Neuronal stem cell (in vitro differentiated cells): ENCODE data around the gene KRT3.

Experiments
- DNase-seq: peaks from one replicate; pipeline ENCODE4 v3.0.0-alpha.2; 2013; ENCODE audit warnings: low spot score
- H2AFZ ChIP-seq: one replicate; pipeline ENCODE4 v1.6.1; 2013; ENCODE audit warnings: mild to moderate bottlenecking, low read length, inconsistent platforms
- H2AK5ac ChIP-seq: 2 replicates; pipeline ENCODE4 v1.6.1; 2013; ENCODE audit warnings: low read depth, mild to moderate bottlenecking, inconsistent platforms, low read length, moderate library complexity, mixed read lengths
- H2BK120ac ChIP-seq: 2 replicates; pipeline ENCODE4 v1.6.1; 2013; ENCODE audit warnings: low read depth, mild to moderate bottlenecking, inconsistent platforms, low read length, moderate library complexity, mixed read lengths
- H2BK12ac ChIP-seq: one replicate; pipeline ENCODE4 v1.6.1; 2013; ENCODE audit warnings: low read length, inconsistent platforms
- H2BK15ac ChIP-seq: 2 replicates; pipeline ENCODE4 v1.6.1; 2013; ENCODE audit warnings: mild to moderate bottlenecking, low read length, inconsistent platforms, mixed read lengths
- H2BK5ac ChIP-seq: one replicate; pipeline ENCODE4 v1.6.1; 2013; ENCODE audit warnings: inconsistent platforms, mild to moderate bottlenecking, low read length, moderate library complexity
- H3K14ac ChIP-seq: one replicate; pipeline ENCODE4 v1.6.1; 2013; ENCODE audit warnings: low read length, inconsistent platforms
- H3K18ac ChIP-seq: 2 replicates; pipeline ENCODE4 v1.6.1; 2013; ENCODE audit warnings: low read length, inconsistent platforms
- H3K23ac ChIP-seq: 2 replicates; pipeline ENCODE4 v1.6.1; 2013; ENCODE audit warnings: low read depth, mild to moderate bottlenecking, mixed read lengths, low read length, inconsistent platforms; ENCODE audit not compliant: poor library complexity
- H3K27ac ChIP-seq: replicated peaks from 3 replicates; pipeline ENCODE4 v1.5.1; 2013; ENCODE audit warnings: low read length, inconsistent platforms
- H3K27me3 ChIP-seq, 3 experiments: 2 replicates each; pipeline ENCODE4 v1.6.1; 2013; ENCODE audit warnings: low read length in 3 of 3, mild to moderate bottlenecking in 2 of 3, inconsistent platforms in 1 of 3, low read depth in 1 of 3, mixed read lengths in 1 of 3, moderate library complexity in 1 of 3; ENCODE audit not compliant: control insufficient read depth in 3 of 3, insufficient read depth in 3 of 3
- H3K36me3 ChIP-seq, 2 donors: replicated peaks in 1 of 2; 2 replicates each; pipeline ENCODE4 v1.6.1; 2013; ENCODE audit warnings: low read length in 2 of 2; ENCODE audit not compliant: control insufficient read depth in 2 of 2, insufficient read depth in 2 of 2
- H3K4ac ChIP-seq: 2 replicates; pipeline ENCODE4 v1.6.1; 2013; ENCODE audit warnings: inconsistent platforms, mild to moderate bottlenecking, low read length, moderate library complexity
- H3K4me1 ChIP-seq, 2 donors: 1 replicate in 1 of 2; 2 replicates in 1 of 2; pipeline ENCODE4 v1.6.1; 2013; ENCODE audit warnings: low read length in 2 of 2, low read depth in 1 of 2; ENCODE audit not compliant: control insufficient read depth in 2 of 2, insufficient read depth in 1 of 2
- H3K4me2 ChIP-seq: one replicate; pipeline ENCODE4 v1.6.1; 2013; ENCODE audit warnings: mild to moderate bottlenecking, low read length, inconsistent platforms; ENCODE audit not compliant: insufficient read depth, poor library complexity, severe bottlenecking
- H3K4me3 ChIP-seq, 2 donors: 2 replicates each; pipeline ENCODE4 v1.5.1; 2013; ENCODE audit warnings: low read length in 2 of 2, mild to moderate bottlenecking in 2 of 2, inconsistent platforms in 1 of 2, moderate library complexity in 1 of 2
- H3K79me1 ChIP-seq: one replicate; pipeline ENCODE4 v1.6.1; 2013; ENCODE audit warnings: low read depth, mild to moderate bottlenecking, inconsistent platforms, low read length, moderate library complexity
- H3K9ac ChIP-seq: one replicate; pipeline ENCODE4 v1.6.1; 2013; ENCODE audit warnings: mild to moderate bottlenecking, low read depth, low read length, inconsistent platforms; ENCODE audit not compliant: poor library complexity
- H3K9me3 ChIP-seq, 2 donors: replicated peaks in 1 of 2; 2 replicates each; pipeline versions ENCODE3 to v1.6.1; 2013; ENCODE audit warnings: low read length in 2 of 2, mild to moderate bottlenecking in 2 of 2, inconsistent platforms in 1 of 2, low read depth in 1 of 2, mixed read lengths in 1 of 2, moderate library complexity in 1 of 2; ENCODE audit not compliant: control insufficient read depth in 2 of 2, insufficient read depth in 1 of 2
- H4K8ac ChIP-seq: one replicate; pipeline ENCODE4 v1.6.1; 2013; ENCODE audit warnings: low read depth, mild to moderate bottlenecking, inconsistent platforms, low read length, moderate library complexity
- H4K91ac ChIP-seq: one replicate; pipeline ENCODE4 v1.6.1; 2013; ENCODE audit warnings: low read length, low read depth, mild to moderate bottlenecking, inconsistent platforms; ENCODE audit not compliant: poor library complexity
- WGBS, 2 donors: extraction: QIAGEN DNeasy Blood & Tissue Kit; methylation state at CpG; one replicate each; pipeline ENCODE4 v1.1.7; 2013; ENCODE audit warnings: missing lambda C conversion rate in 2 of 2, mixed read lengths in 1 of 2; ENCODE audit not compliant: insufficient read length in 2 of 2, insufficient replicate concordance in 1 of 2; ENCODE audit errors: extremely low coverage in 2 of 2; 5-methylcytosine and 5-hydroxymethylcytosine counted together

KRT3 gene

GRCh38 chr12:52809166-52809565 is 13.2 kb upstream of the KRT3 start:
- Histone ChIP-seq H2BK5ac (no peak overlapping the region), H2BK15ac (no peak overlapping the region), H2BK12ac (no peak overlapping the region), H4K91ac (no peak overlapping the region), H4K8ac (no peak overlapping the region), H3K36me3 (no peaks in the 10 kb centered on the region), H3K14ac (no peak overlapping the region), H3K4me2 (no peak overlapping the region), H3K9me3 (no peaks in the 10 kb centered on the region), H2AFZ (no peak overlapping the region), H3K4ac (no peak overlapping the region), H3K79me1 (no peaks in the 10 kb centered on the region), H3K18ac (no peak overlapping the region), H3K27ac (no peak overlapping the region), H2BK120ac (no peak overlapping the region), H3K9ac (no peak overlapping the region), H3K27me3 (no peaks in the 10 kb centered on the region), H3K23ac (peak overlapping the region; percentile 68), H2AK5ac (no peak overlapping the region), H3K4me3 (no peak overlapping the region), H3K4me1 (peaks cover 0 to 11% of the 10 kb centered on the region in 2 donors)
- WGBS, 2 donors = no CpG with 5 or more reads among the region's 7 CpGs
- DNase-seq = no peak

- no peak overlapping the region for H3K23ac ChIP-seq
- no peak overlapping the region for H3K4me2 ChIP-seq
- no peak overlapping the region for H3K4me3 ChIP-seq
- no peaks in the 10 kb centered on the region for H3K36me3 ChIP-seq
- no peaks in the 10 kb centered on the region for H3K79me1 ChIP-seq
- no peak overlapping the region for H2BK12ac ChIP-seq
- no peak overlapping the region for H2BK120ac ChIP-seq
- WGBS, 2 donors = no CpG with 5 or more reads among the region's 8 CpGs
- no peak overlapping the region for H3K4ac ChIP-seq
- H4K91ac ChIP-seq = no peak overlapping the region
- no peak overlapping the region for H2BK15ac ChIP-seq
- no peak overlapping the region for H3K9ac ChIP-seq
- peaks cover 0 to 11% of the 10 kb centered on the region in 2 donors for H3K4me1 ChIP-seq
- H2AK5ac ChIP-seq = no peak overlapping the region
- no peaks in the 10 kb centered on the region for H3K9me3 ChIP-seq
- no peak overlapping the region for H3K18ac ChIP-seq
- no peak for DNase-seq
- no peak overlapping the region for H2BK5ac ChIP-seq
- no peak overlapping the region for H2AFZ ChIP-seq
- H3K27ac ChIP-seq = no peak overlapping the region
- no peak overlapping the region for H4K8ac ChIP-seq
- no peaks in the 10 kb centered on the region for H3K27me3 ChIP-seq
- no peak overlapping the region for H3K14ac ChIP-seq
These were observed 12.8 kb upstream of the KRT3 start for GRCh38 chr12:52808573-52809160.

DNA sequence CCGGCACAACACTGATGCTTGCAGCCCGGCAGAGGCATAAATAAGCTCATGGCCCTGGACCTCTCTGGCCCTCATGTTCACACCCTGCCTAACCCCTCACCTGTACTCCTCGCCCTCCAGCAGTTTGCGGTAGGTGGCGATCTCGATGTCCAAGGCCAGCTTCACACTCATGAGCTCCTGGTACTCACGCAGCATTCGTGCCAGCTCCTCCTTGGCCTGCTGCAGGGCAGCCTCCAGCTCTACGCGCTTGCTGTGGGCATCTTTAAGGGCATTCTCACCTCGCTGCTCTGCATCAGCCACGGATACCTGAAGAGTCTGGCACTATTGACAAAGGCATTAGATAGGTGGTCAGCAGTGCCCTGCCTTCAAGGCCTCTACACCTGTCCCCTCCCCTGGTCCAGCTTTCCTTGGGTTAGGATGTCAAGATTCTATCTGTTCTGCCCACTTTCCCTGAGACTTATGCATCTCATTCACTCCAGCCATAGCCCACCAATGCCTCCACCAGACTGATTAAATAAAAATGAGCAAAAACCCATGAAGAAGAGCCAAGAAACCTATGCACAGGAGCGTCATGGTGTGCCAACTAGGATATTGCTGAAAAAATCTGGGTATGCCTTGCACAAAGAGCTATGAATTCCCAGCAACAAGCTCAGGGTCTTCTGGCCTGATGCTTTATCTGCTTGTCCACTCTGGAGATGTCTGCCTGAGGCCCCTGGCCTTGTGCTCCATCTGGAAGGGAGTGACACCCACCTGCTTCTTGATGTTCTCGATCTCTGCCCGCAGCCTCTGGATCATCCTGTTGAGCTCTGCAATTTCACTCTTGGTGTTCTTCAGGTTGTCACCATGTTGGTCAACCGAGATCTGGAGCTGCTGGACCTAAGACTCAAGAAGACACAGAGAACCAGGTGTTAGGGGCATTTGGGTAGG is 11.9 kb upstream of the KRT3 start:
- Histone ChIP-seq H2BK12ac (no peak overlapping the region), H3K27ac (no peak overlapping the region), H4K91ac (no peak overlapping the region), H3K79me1 (no peaks in the 10 kb centered on the region), H2BK120ac (no peak overlapping the region), H3K18ac (peak overlapping the region; percentile 68), H3K4me1 (peaks cover 0 to 11% of the 10 kb centered on the region in 2 donors), H3K27me3 (no peaks in the 10 kb centered on the region), H2BK15ac (no peak overlapping the region), H2AFZ (no peak overlapping the region), H2AK5ac (peak overlapping the region; percentile 31), H3K36me3 (no peaks in the 10 kb centered on the region), H3K9me3 (no peaks in the 10 kb centered on the region), H3K4me3 (peak overlapping the region in 1 of 2 donors; percentile 23), H2BK5ac (no peak overlapping the region), H3K4ac (peak overlapping the region; percentile 37), H3K23ac (peak overlapping the region; percentile 26), H3K4me2 (no peak overlapping the region), H3K14ac (no peak overlapping the region), H4K8ac (no peak overlapping the region), H3K9ac (peak overlapping the region; percentile 1)
- no CpG with 5 or more reads among the region's 16 CpGs for WGBS, 2 donors
- no peak for DNase-seq

- Histone ChIP-seq H2BK120ac (no peak overlapping the region), H3K36me3 (no peaks in the 10 kb centered on the region), H3K18ac (no peak overlapping the region), H3K79me1 (no peaks in the 10 kb centered on the region), H3K4me1 (peaks cover 0 to 12% of the 10 kb centered on the region in 2 donors), H3K27me3 (no peaks in the 10 kb centered on the region), H2BK15ac (no peak overlapping the region), H2AFZ (no peak overlapping the region), H3K23ac (peak overlapping the region; percentile 26), H2BK12ac (no peak overlapping the region), H3K9ac (peak overlapping the region; percentile 1), H2BK5ac (no peak overlapping the region), H3K14ac (no peak overlapping the region), H3K4ac (peak overlapping the region; percentile 37), H3K4me3 (no peak overlapping the region), H2AK5ac (no peak overlapping the region), H3K4me2 (no peak overlapping the region), H4K8ac (no peak overlapping the region), H3K9me3 (no peaks in the 10 kb centered on the region), H3K27ac (no peak overlapping the region), H4K91ac (no peak overlapping the region)
- no CpG with 5 or more reads among the region's 11 CpGs for WGBS, 2 donors
- no peak for DNase-seq
These were observed 11.1 kb upstream of the KRT3 start for GRCh38 chr12:52806821-52807543.
